Endothelial cell of umbilical vein (primary cell): ENCODE results near the gene TMC6. TPM values are rescaled to one million over a fixed set of nuclear protein-coding genes. Genes with fewer than 3 reads are reported as not detected.

Experiments
- BruUV-seq: library from RNA; stranded (reverse); fragments of 400-500 nt; replicated peaks from 2 replicates; lab custom pipeline; 2021; lab: Mats Ljungman, UMichigan
- CTCF ChIA-PET: fragments of 300-600, 350-600 bp; sonication (Branson Sonifier 250); formaldehyde crosslinking; loops from one replicate; lab custom pipeline; 2021; ENCODE audit warnings: antibody characterized with exemption, inconsistent platforms; lab: Charles Lee
- POLR2A ChIA-PET: fragments of 300-600, 350-600 bp; sonication (Branson Sonifier 250); formaldehyde crosslinking; loops from one replicate; lab custom pipeline; 2021; ENCODE audit warnings: antibody characterized with exemption, inconsistent platforms; lab: Charles Lee
- DNase-seq: peaks from one replicate; pipeline ENCODE4 v3.0.0-alpha.2; 2011; ENCODE audit warnings: low read depth, low spot score
- FAIRE-seq: peaks from 2 replicates; lab custom pipeline; 2011; peaks lifted over from hg19 to GRCh38; lab: Jason Lieb, UNC
- H2AFZ ChIP-seq: 2 replicates; pipeline ENCODE4 v1.6.0; 2012; ENCODE audit warnings: low read depth, low read length, control low read depth, inconsistent platforms
- H3K27ac ChIP-seq: 2 replicates; pipeline ENCODE4 v1.5.1; 2011; ENCODE audit warnings: low read depth, mild to moderate bottlenecking, control low read depth, low read length, moderate library complexity; ENCODE audit not compliant: insufficient read depth
- H3K27me3 ChIP-seq, 2 experiments: 2 replicates each; pipeline versions ENCODE4 v1.6.0 to v1.6.1; 2011; ENCODE audit warnings: low read length in 2 of 2, mixed read lengths in 1 of 2; ENCODE audit not compliant: control insufficient read depth in 2 of 2, insufficient read depth in 2 of 2
- H3K36me3 ChIP-seq, 2 experiments: 2 replicates in 1 of 2; 3 replicates in 1 of 2; pipeline ENCODE4 v1.5.1; 2011; ENCODE audit warnings: low read length in 2 of 2, mild to moderate bottlenecking in 1 of 2, moderate library complexity in 1 of 2; ENCODE audit not compliant: control insufficient read depth in 2 of 2, insufficient read depth in 2 of 2; ENCODE audit errors: extremely low read depth in 1 of 2
- H3K4me1 ChIP-seq: 3 replicates; pipeline ENCODE4 v1.5.1; 2011; ENCODE audit warnings: mild to moderate bottlenecking, low read length; ENCODE audit not compliant: control insufficient read depth, insufficient read depth; ENCODE audit errors: extremely low read depth
- H3K4me2 ChIP-seq: 2 replicates; pipeline ENCODE4 v1.6.1; 2011; ENCODE audit warnings: low read length, control low read depth, mixed read lengths; ENCODE audit not compliant: insufficient read depth
- H3K4me3 ChIP-seq, 3 experiments: fragments of 200-600 bp in 1 of 3; sonication (generic), shearing (Covaris generic) in 1 of 3; replicated peaks in 1 of 3; 2 replicates each; pipeline ENCODE4 v1.5.1; 2011 to 2016; ENCODE audit warnings: control low read depth in 3 of 3, low read length in 3 of 3, mild to moderate bottlenecking in 2 of 3, inconsistent platforms in 1 of 3, low read depth in 1 of 3, moderate library complexity in 1 of 3; ENCODE audit not compliant: insufficient read depth in 1 of 3
- H3K79me2 ChIP-seq: 2 replicates; pipeline ENCODE4 v1.6.0; 2012; ENCODE audit warnings: low read length, inconsistent platforms; ENCODE audit not compliant: control insufficient read depth, insufficient read depth
- H3K9ac ChIP-seq: replicated peaks from 2 replicates; pipeline ENCODE3; 2011; ENCODE audit warnings: low read length, control low read depth; ENCODE audit not compliant: insufficient read depth; ENCODE audit errors: extremely low read depth
- H3K9me1 ChIP-seq: replicated peaks from 3 replicates; pipeline ENCODE4 v1.6.0; 2011; ENCODE audit warnings: mild to moderate bottlenecking, low read length; ENCODE audit not compliant: control insufficient read depth, insufficient read depth; ENCODE audit errors: extremely low read depth
- H3K9me3 ChIP-seq: replicated peaks from 2 replicates; pipeline ENCODE4 v1.5.1; 2012; ENCODE audit warnings: low read length, inconsistent platforms; ENCODE audit not compliant: control insufficient read depth, insufficient read depth
- H4K20me1 ChIP-seq: replicated peaks from 2 replicates; pipeline ENCODE3; 2011; ENCODE audit warnings: mild to moderate bottlenecking, low read length; ENCODE audit not compliant: control insufficient read depth, insufficient read depth; ENCODE audit errors: extremely low read depth
- CTCF ChIP-seq, 2 donors: IDR thresholded peaks; 1 replicate in 1 of 2; 2 replicates in 1 of 2; pipeline ENCODE4 v1.5.1; 2011; ENCODE audit warnings: low read length in 2 of 2, mild to moderate bottlenecking in 2 of 2, moderate library complexity in 2 of 2, control low read depth in 1 of 2, inconsistent platforms in 1 of 2, low read depth in 1 of 2; ENCODE audit not compliant: insufficient read depth in 1 of 2; ENCODE audit errors: extremely low read depth in 1 of 2
- EZH2 ChIP-seq: IDR thresholded peaks from 2 replicates; pipeline ENCODE4 v1.6.1; 2012; ENCODE audit warnings: borderline replicate concordance, low read depth, mild to moderate bottlenecking, moderate library complexity, low read length, inconsistent platforms; ENCODE audit not compliant: severe bottlenecking
- FOS ChIP-seq: IDR thresholded peaks from 2 replicates; pipeline ENCODE4 v1.6.1; 2011; ENCODE audit warnings: mild to moderate bottlenecking, low read length, moderate library complexity, borderline replicate concordance; ENCODE audit not compliant: insufficient read depth
- GATA2 ChIP-seq: IDR thresholded peaks from 2 replicates; pipeline ENCODE4 v1.7.0; 2011; ENCODE audit warnings: low read depth, mild to moderate bottlenecking, moderate library complexity, mixed read lengths, low read length; ENCODE audit not compliant: insufficient read length, insufficient read depth
- JUN ChIP-seq: IDR thresholded peaks from 2 replicates; pipeline ENCODE4 v1.6.1; 2011; ENCODE audit warnings: borderline replicate concordance, low read depth; ENCODE audit not compliant: insufficient read length, insufficient read depth
- MYC ChIP-seq: IDR thresholded peaks from one replicate; pipeline ENCODE4 v1.6.1; 2011; ENCODE audit warnings: mild to moderate bottlenecking, low read depth, low read length
- POLR2A ChIP-seq: IDR thresholded peaks from 2 replicates; pipeline ENCODE4 v1.6.1; 2012; ENCODE audit warnings: low read depth, mild to moderate bottlenecking, control low read depth, low read length
- POLR2AphosphoS5 ChIP-seq: IDR thresholded peaks from 2 replicates; pipeline ENCODE4 v1.6.1; 2012; ENCODE audit warnings: low read depth, mild to moderate bottlenecking, control low read depth, low read length, moderate library complexity; ENCODE audit not compliant: insufficient read depth
- dilution Hi-C: fragments of 300-500 bp; cut with MboI; formaldehyde crosslinking; loops from one replicate; pipeline ENCODE4 v1.15.0; 2019; ENCODE audit warnings: low sequenced_read_pairs; ENCODE audit not compliant: extremely low pct_ligation_motif_present
- intact Hi-C: fragments of 100-400 bp; cut with micrococcal nuclease; formaldehyde crosslinking; loops from one replicate; pipeline ENCODE4 v1.10.0; 2022
- polyA plus RNA-seq, 4 experiments: library from polyadenylated mRNA; depleted of rRNA in 3 of 4; stranded (reverse) in 3 of 4; unstranded in 1 of 4; fragments of >200 nt; gene quantifications; 2 replicates each; pipeline versions ENCODE4 v1.2.1 to v1.2.3, GENCODE V29; 2011 to 2012; ENCODE audit warnings: missing spikeins in 1 of 4
- total RNA-seq: library from RNA; stranded (reverse); gene quantifications from 2 replicates; pipeline ENCODE4 v1.2.3, GENCODE V29; 2021
- TF ChIP-seq, protein P1 (sequence below): IDR thresholded peaks from 2 replicates; pipeline ENCODE4 v1.6.1; 2011; ENCODE audit not compliant: insufficient read depth, insufficient read length

The TMC6 gene
- total and polyA plus RNA-seq, 2 donors (not counting 3 experiments of a cell fraction or from before 2014, with no cell fraction given), result 23.2 to 72.4 TPM

DNA sequence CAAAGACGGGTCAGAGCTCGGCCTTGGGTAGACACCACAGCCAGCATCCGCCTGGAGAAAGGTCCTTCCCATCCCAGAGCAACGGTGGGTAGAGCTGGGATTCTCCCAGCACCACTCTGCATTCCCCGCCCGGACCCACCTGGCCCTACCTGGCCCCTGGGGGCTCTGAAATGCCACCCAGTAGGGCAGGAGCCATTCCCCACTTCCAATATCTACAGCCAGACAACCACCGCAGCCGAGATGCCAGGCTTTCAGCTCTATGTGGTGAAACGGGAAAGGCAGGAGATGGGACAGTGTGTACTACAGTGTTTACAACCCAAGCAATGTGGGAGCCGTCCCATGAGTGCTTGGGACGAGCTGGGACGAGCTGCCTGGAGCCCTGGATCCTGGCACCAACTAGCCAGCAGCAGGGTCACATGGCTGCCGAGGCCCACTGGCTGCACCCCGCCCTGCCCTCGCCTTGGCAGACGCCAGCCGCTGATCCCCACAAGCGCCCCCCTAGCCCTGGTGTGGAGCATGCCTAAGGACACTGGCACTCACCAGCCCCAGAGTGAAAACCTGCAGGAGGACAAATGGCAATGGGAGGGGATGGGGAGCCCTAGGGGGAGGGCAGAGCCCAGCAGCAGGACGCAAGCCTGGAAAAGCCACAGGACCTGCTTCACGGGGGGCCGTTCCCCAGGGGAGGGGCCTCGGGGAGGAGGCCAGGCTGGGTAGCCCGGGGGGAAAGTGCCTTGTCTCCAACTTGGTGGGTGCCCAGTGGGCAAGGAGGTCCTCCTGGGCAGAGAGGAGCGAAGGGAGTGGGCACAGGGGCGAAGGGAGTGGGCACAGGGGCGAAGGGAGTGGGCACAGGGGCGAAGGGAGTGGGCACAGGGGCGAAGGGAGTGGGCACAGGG lies 13.5 kb downstream of the TMC6 start:
- Histone ChIP-seq H3K9me1 (no peaks in the 10 kb centered on the region), H3K27me3 (no peaks in the 10 kb centered on the region), H3K79me2 (no peaks in the 10 kb centered on the region), H3K4me3 (no peak overlapping the region), H3K4me2 (no peak overlapping the region), H3K4me1 (no peaks in the 10 kb centered on the region), H2AFZ (no peak overlapping the region), H3K27ac (no peak overlapping the region), H4K20me1 (no peaks in the 10 kb centered on the region), H3K9ac (no peak overlapping the region), H3K9me3 (no peaks in the 10 kb centered on the region), H3K36me3 (peaks cover 0 to 2% of the 10 kb centered on the region in 2 experiments)
- ChIA-PET POLR2A (interaction anchor here (0.6 kb wide), 1 partner anchor 10 kb away, joined by 3 read pairs; no protein-coding TSS in a partner anchor), CTCF (interaction anchor here (1.0 to 3.2 kb wide), 4 partner anchors 20 to 136 kb away, joined by 5 to 55 read pairs (median 9); no protein-coding TSS in a partner anchor)
- FAIRE-seq, result no peak
- no peak for DNase-seq
- dilution Hi-C loops (no loop called here), intact Hi-C loops (no loop called here)
- BruUV-seq, result no TSS peak
- TF ChIP-seq POLR2A, result no peak
- no peak for TF ChIP-seq FOS
- TF ChIP-seq, protein P1, sequence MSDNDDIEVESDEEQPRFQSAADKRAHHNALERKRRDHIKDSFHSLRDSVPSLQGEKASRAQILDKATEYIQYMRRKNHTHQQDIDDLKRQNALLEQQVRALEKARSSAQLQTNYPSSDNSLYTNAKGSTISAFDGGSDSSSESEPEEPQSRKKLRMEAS, result no peak
- TF ChIP-seq EZH2, result no peak
- no peak for TF ChIP-seq CTCF (IDR thresholded peaks at IDR 0.05; ENCODE audit: extremely low read depth in 1 of 2, insufficient read depth in 1 of 2, low read depth in 1 of 2, low read length in 2 of 2)
- TF ChIP-seq GATA2, result no peak
- no peak for TF ChIP-seq MYC
- TF ChIP-seq POLR2AphosphoS5, result no peak
- no peak for TF ChIP-seq JUN
